H9 (cell line): ENCODE data around the gene THRB. TPM values are rescaled to one million over a fixed set of nuclear protein-coding genes. Genes with fewer than 3 reads are reported as not detected.

Experiments
- DNase-seq: peaks from one replicate; pipeline ENCODE4 v3.0.0-alpha.2; 2017
- H2AFZ ChIP-seq: one replicate; pipeline ENCODE4 v1.6.1; 2013; ENCODE audit warnings: mild to moderate bottlenecking, low read length, control low read depth, moderate library complexity
- H2AK5ac ChIP-seq: 2 replicates; pipeline ENCODE4 v1.6.1; 2013; ENCODE audit warnings: low read length, control low read depth, mixed read lengths; ENCODE audit not compliant: insufficient read length
- H2BK120ac ChIP-seq: one replicate; pipeline ENCODE4 v1.6.1; 2013; ENCODE audit warnings: low read depth, mild to moderate bottlenecking, low read length, control low read depth, inconsistent platforms; ENCODE audit not compliant: poor library complexity, severe bottlenecking
- H2BK12ac ChIP-seq: 2 replicates; pipeline ENCODE4 v1.6.1; 2013; ENCODE audit warnings: low read length, control low read depth, mixed read lengths, low read depth; ENCODE audit not compliant: insufficient read length
- H2BK15ac ChIP-seq: 2 replicates; pipeline ENCODE4 v1.6.1; 2013; ENCODE audit warnings: low read depth, low read length, control low read depth
- H2BK20ac ChIP-seq: one replicate; pipeline ENCODE4 v1.6.1; 2013; ENCODE audit warnings: low read depth, mild to moderate bottlenecking, low read length, control low read depth, inconsistent platforms; ENCODE audit not compliant: poor library complexity, severe bottlenecking
- H2BK5ac ChIP-seq: 2 replicates; pipeline ENCODE4 v1.6.1; 2013; ENCODE audit warnings: low read length, control low read depth, mixed read lengths; ENCODE audit not compliant: insufficient read length
- H3K14ac ChIP-seq: 2 replicates; pipeline ENCODE4 v1.6.1; 2013; ENCODE audit warnings: low read length, control low read depth; ENCODE audit not compliant: insufficient read depth
- H3K18ac ChIP-seq: 2 replicates; pipeline ENCODE4 v1.6.1; 2013; ENCODE audit warnings: low read depth, mild to moderate bottlenecking, mixed read lengths, low read length, control low read depth; ENCODE audit not compliant: insufficient read length
- H3K23ac ChIP-seq: 2 replicates; pipeline ENCODE4 v1.6.1; 2013; ENCODE audit warnings: low read length, control low read depth, mixed read lengths, low read depth; ENCODE audit not compliant: insufficient read length
- H3K23me2 ChIP-seq: 2 replicates; pipeline ENCODE4 v1.6.1; 2013; ENCODE audit warnings: low read depth, mild to moderate bottlenecking, mixed read lengths, low read length, control low read depth; ENCODE audit not compliant: insufficient read length, poor library complexity, severe bottlenecking
- H3K27ac ChIP-seq: 2 replicates; pipeline ENCODE4 v1.5.1; 2013; ENCODE audit warnings: low read length, control low read depth, mixed read lengths, low read depth; ENCODE audit not compliant: insufficient read length
- H3K27me3 ChIP-seq: 2 replicates; pipeline ENCODE4 v1.6.1; 2013; ENCODE audit warnings: low read length, control low read depth, inconsistent platforms; ENCODE audit not compliant: insufficient read depth
- H3K4ac ChIP-seq: 2 replicates; pipeline ENCODE4 v1.6.1; 2013; ENCODE audit warnings: low read depth, mild to moderate bottlenecking, control low read depth, inconsistent platforms, low read length, moderate library complexity
- H3K4me1 ChIP-seq: 2 replicates; pipeline ENCODE4 v1.6.1; 2013; ENCODE audit warnings: low read length, control low read depth, inconsistent platforms; ENCODE audit not compliant: insufficient read depth
- H3K4me2 ChIP-seq: 2 replicates; pipeline ENCODE4 v1.6.1; 2013; ENCODE audit warnings: low read length, control low read depth, mixed read lengths; ENCODE audit not compliant: insufficient read length, insufficient read depth
- H3K56ac ChIP-seq: 2 replicates; pipeline ENCODE4 v1.6.1; 2013; ENCODE audit warnings: low read depth, mild to moderate bottlenecking, mixed read lengths, low read length, control low read depth; ENCODE audit not compliant: insufficient read length
- H3K79me1 ChIP-seq: 2 replicates; pipeline ENCODE4 v1.6.1; 2013; ENCODE audit warnings: low read depth, mild to moderate bottlenecking, moderate library complexity, low read length, control low read depth, inconsistent platforms; ENCODE audit not compliant: insufficient read depth, poor library complexity, severe bottlenecking
- H3K79me2 ChIP-seq: 2 replicates; pipeline ENCODE4 v1.6.1; 2013; ENCODE audit warnings: low read length, control low read depth, inconsistent platforms; ENCODE audit not compliant: insufficient read depth
- H3K9ac ChIP-seq: 2 replicates; pipeline ENCODE4 v1.6.1; 2013; ENCODE audit warnings: low read length, control low read depth, mixed read lengths; ENCODE audit not compliant: insufficient read length; ENCODE audit errors: extremely low read depth
- H3K9me3 ChIP-seq: one replicate; pipeline ENCODE4 v1.6.1; 2013; ENCODE audit warnings: low read depth, low read length, inconsistent platforms; ENCODE audit not compliant: control insufficient read depth
- H3T11ph ChIP-seq: one replicate; pipeline ENCODE4 v1.6.1; 2013; ENCODE audit warnings: mild to moderate bottlenecking, low read length, control low read depth, inconsistent platforms
- H4K20me1 ChIP-seq: one replicate; pipeline ENCODE4 v1.6.1; 2013; ENCODE audit not compliant: control insufficient read depth, insufficient read length, insufficient read depth
- H4K5ac ChIP-seq: 2 replicates; pipeline ENCODE4 v1.6.1; 2013; ENCODE audit warnings: low read depth, mild to moderate bottlenecking, mixed read lengths, low read length, control low read depth; ENCODE audit not compliant: insufficient read length
- H4K8ac ChIP-seq: replicated peaks from 2 replicates; pipeline ENCODE4 v1.6.1; 2013; ENCODE audit warnings: low read length, control low read depth, mixed read lengths, low read depth; ENCODE audit not compliant: insufficient read length
- H4K91ac ChIP-seq: 2 replicates; pipeline ENCODE4 v1.6.1; 2013; ENCODE audit warnings: low read depth, mild to moderate bottlenecking, moderate library complexity, mixed read lengths, low read length, control low read depth; ENCODE audit not compliant: insufficient read length
- H3K27ac Mint-ChIP-seq, 3 experiments: 2 replicates in 2 of 3; 3 replicates in 1 of 3; pipeline ENCODE4 v1.8.0; 2020 to 2021; ENCODE audit warnings: mixed read lengths in 3 of 3, mild to moderate bottlenecking in 1 of 3, moderate library complexity in 1 of 3
- H3K27me3 Mint-ChIP-seq: 2 replicates; pipeline ENCODE4 v1.8.0; 2021; ENCODE audit warnings: low read depth, mild to moderate bottlenecking, moderate library complexity, mixed read lengths
- H3K36me3 Mint-ChIP-seq, 3 experiments: 2 replicates in 2 of 3; 3 replicates in 1 of 3; pipeline ENCODE4 v1.8.0; 2020 to 2021; ENCODE audit warnings: low read depth in 3 of 3, mixed read lengths in 3 of 3; ENCODE audit not compliant: insufficient read depth in 1 of 3
- H3K4me1 Mint-ChIP-seq, 2 experiments: 2 replicates each; pipeline ENCODE4 v1.8.0; 2020; ENCODE audit warnings: mixed read lengths in 2 of 2
- H3K4me3 Mint-ChIP-seq, 2 experiments: 2 replicates in 1 of 2; 3 replicates in 1 of 2; pipeline ENCODE4 v1.8.0; 2020 to 2021; ENCODE audit warnings: mild to moderate bottlenecking in 2 of 2, mixed read lengths in 2 of 2, moderate library complexity in 1 of 2
- H3K9me3 Mint-ChIP-seq, 2 experiments: 2 replicates in 1 of 2; 3 replicates in 1 of 2; pipeline ENCODE4 v1.8.0; 2020; ENCODE audit warnings: mild to moderate bottlenecking in 2 of 2, mixed read lengths in 2 of 2, moderate library complexity in 1 of 2
- CTCF ChIP-seq: fragments of 200-600 bp; sonication (generic); conservative IDR thresholded peaks from 3 replicates; pipeline ENCODE4 v1.8.0; 2021; ENCODE audit warnings: antibody characterized with exemption, mild to moderate bottlenecking
- WGBS: extraction: QIAGEN DNeasy Blood & Tissue Kit; methylation state at CpG from one replicate; pipeline ENCODE4 v1.1.7; 2013; ENCODE audit warnings: missing lambda C conversion rate, low lambda C conversion rate, mixed read lengths; ENCODE audit not compliant: insufficient read length; ENCODE audit errors: extremely low coverage; 5-methylcytosine and 5-hydroxymethylcytosine counted together
- total RNA-seq: library from RNA; stranded (reverse); gene quantifications from 2 replicates; pipeline ENCODE4 v1.2.1, GENCODE V29; 2021

Gene THRB
- total RNA-seq, 1 experiment from 2014 or later, result 8.6 TPM

- H3K79me2 ChIP-seq, result no peaks in the 10 kb centered on the region
- Mint-ChIP-seq H3K4me1 (no peaks in the 10 kb centered on the region), H3K36me3 (no peaks in the 10 kb centered on the region), H3K27me3 (no peaks in the 10 kb centered on the region), H3K9me3 (no peaks in the 10 kb centered on the region), H3K27ac (no peak overlapping the region), H3K4me3 (no peak overlapping the region)
- no peak overlapping the region for H2BK5ac ChIP-seq
- H4K20me1 ChIP-seq, result no peaks in the 10 kb centered on the region
- no peak overlapping the region for H3K18ac ChIP-seq
- no peak overlapping the region for H3K23ac ChIP-seq
- H3K23me2 ChIP-seq, result no peaks in the 10 kb centered on the region
- no peaks in the 10 kb centered on the region for H3K27me3 ChIP-seq
- no peak overlapping the region for H3K14ac ChIP-seq
- no peaks in the 10 kb centered on the region for H3K9me3 ChIP-seq
- WGBS, result no CpG with 5 or more reads among the region's 1 CpG
- no peak overlapping the region for H3K4me2 ChIP-seq
- H3K56ac ChIP-seq, result no peak overlapping the region
- H3K79me1 ChIP-seq, result no peaks in the 10 kb centered on the region
- no peak overlapping the region for H4K91ac ChIP-seq
- H3K27ac ChIP-seq, result no peak overlapping the region
- H2BK120ac ChIP-seq, result no peak overlapping the region
- H3K4me1 ChIP-seq, result no peaks in the 10 kb centered on the region
- H2BK12ac ChIP-seq, result no peak overlapping the region
- H2BK15ac ChIP-seq, result no peak overlapping the region
- DNase-seq, result no peak
- no peak overlapping the region for H3K9ac ChIP-seq
- no peak overlapping the region for H2AFZ ChIP-seq
- H4K5ac ChIP-seq, result no peak overlapping the region
- no peak overlapping the region for H3T11ph ChIP-seq
- no peak overlapping the region for H2AK5ac ChIP-seq
- no peak for TF ChIP-seq CTCF
- no peak overlapping the region for H2BK20ac ChIP-seq
- no peak overlapping the region for H3K4ac ChIP-seq
- no peak overlapping the region for H4K8ac ChIP-seq
These were observed 241.3 kb downstream of the THRB start for GRCh38 chr3:24253336-24253735.
